ENCODE data around the gene SARS2. TPM values are rescaled to one million over a fixed set of nuclear protein-coding genes. Genes with fewer than 3 reads are reported as not detected.
"Not testable (repeated sequence)": the region's sequence is repeated elsewhere in the genome, so short reads cannot be mapped to it uniquely, and the experiment has no call there.

SARS2 gene
- total RNA-seq, 1 experiment from 2014 or later: 23.6 TPM

GRCh38 chr19:38974624-38975213 is 44.2 kb upstream of the SARS2 start:
- Mint-ChIP-seq H3K27me3 (ENCODE audit: insufficient read depth, unreplicated experiment) (no peaks in the 10 kb centered on the region), H3K27ac (ENCODE audit: low read depth, unreplicated experiment) (peak overlapping the region; percentile 87), H3K4me3 (ENCODE audit: unreplicated experiment) (peak overlapping the region; percentile 83), H3K9me3 (ENCODE audit: unreplicated experiment) (no peaks in the 10 kb centered on the region), H3K36me3 (ENCODE audit: insufficient read depth, unreplicated experiment) (no peaks in the 10 kb centered on the region), H3K4me1 (ENCODE audit: insufficient read depth, unreplicated experiment) (peaks cover 9% of the 10 kb centered on the region)
- TF ChIP-seq CTCF (IDR thresholded peaks at IDR 0.05; ENCODE audit: unreplicated experiment): no peak
- CTCF ChIA-PET: interaction anchor here (0.5 to 0.6 kb wide), 2 partner anchors 42 to 61 kb away, joined by 3 read pairs; no protein-coding TSS in a partner anchor
- no TSS peak for BruUV-seq (replicated peaks)
- POLR2A ChIA-PET: interaction anchor here (0.7 to 1.6 kb wide), 5 partner anchors 8 to 137 kb away, joined by 3 to 7 read pairs (median 4); partner anchors contain the start of genes MRPS12 and SARS2
- DNase-seq (ENCODE audit: unreplicated experiment): no peak
- intact Hi-C loops (cut with micrococcal nuclease): no loop called here

GRCh38 chr19:38971672-38972071 is 41.1 kb upstream of the SARS2 start:
- POLR2A ChIA-PET: interaction anchor here (0.5 kb wide), 1 partner anchor 118 kb away, joined by 3 read pairs; no protein-coding TSS in a partner anchor
- no peaks in the 10 kb centered on the region for H3K27me3 Mint-ChIP-seq (ENCODE audit: insufficient read depth, unreplicated experiment)
- peaks cover 9% of the 10 kb centered on the region for H3K4me1 Mint-ChIP-seq (ENCODE audit: insufficient read depth, unreplicated experiment)
- no peak overlapping the region for H3K27ac Mint-ChIP-seq (ENCODE audit: low read depth, unreplicated experiment)
- intact Hi-C loops (cut with micrococcal nuclease): no loop called here
- H3K9me3 Mint-ChIP-seq (ENCODE audit: unreplicated experiment): no peaks in the 10 kb centered on the region
- no TSS peak for BruUV-seq (replicated peaks)
- no peak for TF ChIP-seq CTCF (IDR thresholded peaks at IDR 0.05; ENCODE audit: unreplicated experiment)
- no peak for DNase-seq (ENCODE audit: unreplicated experiment)
- H3K4me3 Mint-ChIP-seq (ENCODE audit: unreplicated experiment): no peak overlapping the region
- CTCF ChIA-PET: interaction anchor here (1.0 kb wide), 1 partner anchor 9 kb away, joined by 3 read pairs; no protein-coding TSS in a partner anchor
- H3K36me3 Mint-ChIP-seq (ENCODE audit: insufficient read depth, unreplicated experiment): no peaks in the 10 kb centered on the region

GRCh38 chr19:38970664-38971532 is 40.3 kb upstream of the SARS2 start:
- Mint-ChIP-seq H3K4me1 (ENCODE audit: insufficient read depth, unreplicated experiment) (peaks cover 9% of the 10 kb centered on the region), H3K27ac (ENCODE audit: low read depth, unreplicated experiment) (no peak overlapping the region), H3K9me3 (ENCODE audit: unreplicated experiment) (no peaks in the 10 kb centered on the region), H3K27me3 (ENCODE audit: insufficient read depth, unreplicated experiment) (no peaks in the 10 kb centered on the region), H3K36me3 (ENCODE audit: insufficient read depth, unreplicated experiment) (no peaks in the 10 kb centered on the region), H3K4me3 (ENCODE audit: unreplicated experiment) (no peak overlapping the region)
- no TSS peak for BruUV-seq (replicated peaks)
- ChIA-PET CTCF (interaction anchor here (0.6 to 1.0 kb wide), 4 partner anchors 8 to 625 kb away, joined by 3 to 5 read pairs (median 3); no protein-coding TSS in a partner anchor), POLR2A (interaction anchor here (0.5 kb wide), 1 partner anchor 119 kb away, joined by 3 read pairs; no protein-coding TSS in a partner anchor)
- TF ChIP-seq CTCF (IDR thresholded peaks at IDR 0.05; ENCODE audit: unreplicated experiment): no peak
- intact Hi-C loops (cut with micrococcal nuclease): no loop called here
- no peak for DNase-seq (ENCODE audit: unreplicated experiment)

- ChIA-PET POLR2A (interaction anchor here (1.2 kb wide), 1 partner anchor 9 kb away, joined by 7 read pairs; the partner anchor contains the start of gene FBXO17), CTCF (interaction anchor here (0.5 to 0.6 kb wide), 2 partner anchors 67 to 401 kb away, joined by 3 to 5 read pairs; no protein-coding TSS in a partner anchor)
- DNase-seq (ENCODE audit: unreplicated experiment); H3K4me1 Mint-ChIP-seq (ENCODE audit: insufficient read depth, unreplicated experiment); intact Hi-C loops (cut with micrococcal nuclease); H3K27me3 Mint-ChIP-seq (ENCODE audit: insufficient read depth, unreplicated experiment); H3K9me3 Mint-ChIP-seq (ENCODE audit: unreplicated experiment); BruUV-seq (replicated peaks); H3K4me3 Mint-ChIP-seq (ENCODE audit: unreplicated experiment); H3K27ac Mint-ChIP-seq (ENCODE audit: low read depth, unreplicated experiment); H3K36me3 Mint-ChIP-seq (ENCODE audit: insufficient read depth, unreplicated experiment): not testable (repeated sequence)
Observed at GRCh38 chr19:38966149-38966548, 35.6 kb upstream of the SARS2 start.

Data from MCF 10A (cell line).